ENCODE data around the gene WDR90. TPM values are rescaled to one million over a fixed set of nuclear protein-coding genes. Genes with fewer than 3 reads are reported as not detected.

Gene WDR90
- total RNA-seq, 2 donors from 2014 or later = 22.7 to 39.4 TPM

- Histone ChIP-seq H3K9me3 (no peaks in the 10 kb centered on the region), H3K27ac (no peak overlapping the region), H3K4me1 (ENCODE audit: control insufficient read depth in 1 of 2, low read depth in 2 of 2) (peaks cover 6 to 10% of the 10 kb centered on the region in 2 donors), H3K4me3 (peak overlapping the region; percentile 43), H3K36me3 (no peaks in the 10 kb centered on the region), H3K27me3 (replicated peaks; ENCODE audit: insufficient read depth) (peaks cover 12% of the 10 kb centered on the region)
- ATAC-seq (ENCODE audit: insufficient number of reproducible peaks, low FRiP score, low read depth) (no peak), DNase-seq (ENCODE audit: low spot score) (no peak)
- TF ChIP-seq CTCF (IDR thresholded peaks at IDR 0.05) = no peak
Observed at GRCh38 chr16:695355-696089, 46.4 kb downstream of the WDR90 start.

- Histone ChIP-seq H3K4me1 (ENCODE audit: control insufficient read depth in 1 of 2, low read depth in 2 of 2) (peaks cover 4% of the 10 kb centered on the region in 2 donors), H3K27ac (no peak overlapping the region), H3K4me3 (no peak overlapping the region), H3K27me3 (replicated peaks; ENCODE audit: insufficient read depth) (peaks cover 22% of the 10 kb centered on the region), H3K36me3 (no peaks in the 10 kb centered on the region), H3K9me3 (no peaks in the 10 kb centered on the region)
- no peak for TF ChIP-seq CTCF (IDR thresholded peaks at IDR 0.05)
- ATAC-seq (ENCODE audit: insufficient number of reproducible peaks, low FRiP score, low read depth) (no peak), DNase-seq (ENCODE audit: low spot score) (no peak)
Observed at GRCh38 chr16:698911-699671, 49.9 kb downstream of the WDR90 start.

- no peak for TF ChIP-seq CTCF (IDR thresholded peaks at IDR 0.05)
- no peak overlapping the region for H3K4me3 ChIP-seq
- DNase-seq (ENCODE audit: low spot score) = no peak
- H3K9me3 ChIP-seq = no peaks in the 10 kb centered on the region
- no peaks in the 10 kb centered on the region for H3K4me1 ChIP-seq (ENCODE audit: control insufficient read depth in 1 of 2, low read depth in 2 of 2)
- no peak for ATAC-seq (ENCODE audit: insufficient number of reproducible peaks, low FRiP score, low read depth)
- H3K27ac ChIP-seq = no peak overlapping the region
- H3K27me3 ChIP-seq (replicated peaks; ENCODE audit: insufficient read depth) = peaks cover 19% of the 10 kb centered on the region
- H3K36me3 ChIP-seq = no peaks in the 10 kb centered on the region
Observed at GRCh38 chr16:700684-701584, 51.8 kb downstream of the WDR90 start.

- ATAC-seq (ENCODE audit: insufficient number of reproducible peaks, low FRiP score, low read depth) (no peak), DNase-seq (ENCODE audit: low spot score) (no peak)
- H3K27ac ChIP-seq = no peak overlapping the region
- no peaks in the 10 kb centered on the region for H3K36me3 ChIP-seq
- no peak overlapping the region for H3K4me3 ChIP-seq
- H3K9me3 ChIP-seq = no peaks in the 10 kb centered on the region
- peaks cover 23% of the 10 kb centered on the region for H3K27me3 ChIP-seq (replicated peaks; ENCODE audit: insufficient read depth)
- H3K4me1 ChIP-seq (ENCODE audit: control insufficient read depth in 1 of 2, low read depth in 2 of 2) = no peaks in the 10 kb centered on the region
- TF ChIP-seq CTCF (IDR thresholded peaks at IDR 0.05) = no peak
Observed at GRCh38 chr16:702341-702740, 53.2 kb downstream of the WDR90 start.

GRCh38 chr16:703406-703805, 54.2 kb downstream of the WDR90 start:
- ATAC-seq (ENCODE audit: insufficient number of reproducible peaks, low FRiP score, low read depth) = no peak
- TF ChIP-seq CTCF (IDR thresholded peaks at IDR 0.05) = no peak
- peaks cover 28% of the 10 kb centered on the region for H3K27me3 ChIP-seq (replicated peaks; ENCODE audit: insufficient read depth)
- no peak for DNase-seq (ENCODE audit: low spot score)
- no peaks in the 10 kb centered on the region for H3K4me1 ChIP-seq (ENCODE audit: control insufficient read depth in 1 of 2, low read depth in 2 of 2)
- H3K4me3 ChIP-seq = no peak overlapping the region
- no peak overlapping the region for H3K27ac ChIP-seq
- H3K36me3 ChIP-seq = no peaks in the 10 kb centered on the region
- no peaks in the 10 kb centered on the region for H3K9me3 ChIP-seq
